ENCODE measurements around the gene MIER3.

Gene MIER3

GRCh38 chr5:56959326-56959725 lies 7.4 kb upstream of the MIER3 start:
- DNase-seq, result no peak

- DNase-seq, result no peak
Measured at GRCh38 chr5:56958595-56958994, 6.7 kb upstream of the MIER3 start.

GRCh38 chr5:56954262-56954661 lies 2.3 kb upstream of the MIER3 start:
- no peak for DNase-seq

- DNase-seq, result peak; percentile 15
Measured at GRCh38 chr5:56951126-56951945, 587 bp downstream of the MIER3 start.

- peak; percentile 76 for DNase-seq
Measured at GRCh38 chr5:56950626-56951125, 1.2 kb downstream of the MIER3 start.

GRCh38 chr5:56947052-56947451 lies 4.9 kb downstream of the MIER3 start:
- no peak for DNase-seq

- peak; percentile 70 for DNase-seq
Measured at GRCh38 chr5:56941981-56942380, 9.9 kb downstream of the MIER3 start.

- DNase-seq, result no peak
Measured at GRCh38 chr5:56938858-56939257, 13.1 kb downstream of the MIER3 start.

GRCh38 chr5:56934325-56934724 lies 17.6 kb downstream of the MIER3 start:
- no peak for DNase-seq

- DNase-seq, result no peak
Measured at GRCh38 chr5:56922922-56923321, 29.0 kb downstream of the MIER3 start.

GRCh38 chr5:56919942-56920662 lies 31.8 kb downstream of the MIER3 start:
- DNase-seq, result no peak

GRCh38 chr5:56918054-56918453 lies 33.9 kb downstream of the MIER3 start:
- no peak for DNase-seq

- no peak for DNase-seq
Measured at GRCh38 chr5:56917534-56917933, 34.4 kb downstream of the MIER3 start.

- no peak for DNase-seq
Measured at GRCh38 chr5:56914678-56915077, 37.2 kb downstream of the MIER3 start.

- DNase-seq, result no peak
Measured at GRCh38 chr5:56913766-56914165, 38.2 kb downstream of the MIER3 start.

GRCh38 chr5:56910210-56910965 lies 41.5 kb downstream of the MIER3 start:
- DNase-seq, result no peak

GRCh38 chr5:56909294-56910209 lies 42.4 kb downstream of the MIER3 start, which contains the start of gene SETD9:
TSS of gene SETD9 (plus strand) at chr5:56909596. CDS start at chr5:56909646, 50 bp downstream.
- DNase-seq, result peak; percentile 98

- DNase-seq, result no peak
Measured at GRCh38 chr5:56908942-56909293, 43.0 kb downstream of the MIER3 start.

- DNase-seq, result peak; percentile 39
Measured at GRCh38 chr5:56900858-56901578, 50.9 kb downstream of the MIER3 start.

GRCh38 chr5:56900395-56900794 lies 51.5 kb downstream of the MIER3 start:
- DNase-seq, result peak; percentile 54

GRCh38 chr5:56898213-56898612 lies 53.7 kb downstream of the MIER3 start:
- no peak for DNase-seq

All from fibroblast of skin of right biceps (primary cell).